PC-9 (cell line): ENCODE data around the gene SPEN. TPM values are rescaled to one million over a fixed set of nuclear protein-coding genes. Genes with fewer than 3 reads are reported as not detected.

Experiments used
- BruUV-seq: library from RNA; stranded (reverse); fragments of 400-500 nt; replicated peaks from 2 replicates; lab custom pipeline; 2021; lab: Mats Ljungman, UMichigan
- CTCF ChIA-PET: fragments of 300-600 bp; sonication (Branson Sonifier 250); formaldehyde crosslinking; loops from one replicate; lab custom pipeline; 2022; ENCODE audit warnings: antibody characterized with exemption; lab: Charles Lee
- POLR2A ChIA-PET: fragments of 300-600 bp; sonication (Branson Sonifier 250); formaldehyde crosslinking; loops from one replicate; lab custom pipeline; 2022; ENCODE audit warnings: antibody characterized with exemption; ENCODE audit not compliant: unreplicated experiment; lab: Charles Lee
- DNase-seq, 2 experiments: peaks; one replicate each; pipeline versions ENCODE4 v3.0.0 to v3.0.0-alpha.2; 2015 to 2022; ENCODE audit warnings: mixed read lengths in 1 of 2
- H2AFZ ChIP-seq: fragments of 200-600 bp; sonication (generic); 2 replicates; pipeline ENCODE4 v1.8.1; 2017; ENCODE audit warnings: antibody characterized with exemption
- H3F3A ChIP-seq: fragments of 200-600 bp; sonication (generic); 2 replicates; pipeline ENCODE4 v1.8.1; 2017; ENCODE audit warnings: antibody characterized with exemption, mild to moderate bottlenecking, low read depth; ENCODE audit not compliant: insufficient read depth
- H3K27ac ChIP-seq: fragments of 200-600 bp; sonication (generic); 2 replicates; pipeline ENCODE4 v1.6.1; 2016; ENCODE audit warnings: mixed run types
- H3K27me3 ChIP-seq: fragments of 200-600 bp; sonication (generic); 2 replicates; pipeline ENCODE4 v1.6.1; 2016; ENCODE audit warnings: low read depth, mixed run types; ENCODE audit not compliant: insufficient read depth
- H3K36me3 ChIP-seq: fragments of 200-600 bp; sonication (generic); 2 replicates; pipeline ENCODE4 v1.6.1; 2016; ENCODE audit warnings: low read depth, mixed run types
- H3K4me1 ChIP-seq: fragments of 200-600 bp; sonication (generic); replicated peaks from 2 replicates; pipeline ENCODE4 v1.6.1; 2016; ENCODE audit warnings: mixed run types; ENCODE audit not compliant: insufficient read depth
- H3K4me2 ChIP-seq: fragments of 200-600 bp; sonication (generic); 2 replicates; pipeline ENCODE4 v1.6.1; 2017; ENCODE audit warnings: mixed run types
- H3K4me3 ChIP-seq: fragments of 200-600 bp; sonication (generic); 2 replicates; pipeline ENCODE4 v1.6.1; 2016; ENCODE audit warnings: mixed run types
- H3K79me2 ChIP-seq: fragments of 200-600 bp; sonication (generic); 2 replicates; pipeline ENCODE4 v1.6.1; 2017; ENCODE audit warnings: low read depth, mixed run types
- H3K9me2 ChIP-seq: fragments of 200-600 bp; sonication (generic); 2 replicates; pipeline ENCODE4 v1.8.1; 2017; ENCODE audit warnings: mild to moderate bottlenecking; ENCODE audit not compliant: insufficient read depth
- H3K9me3 ChIP-seq: fragments of 200-600 bp; sonication (generic); 2 replicates; pipeline ENCODE4 v1.8.1; 2016; ENCODE audit warnings: low read depth; ENCODE audit not compliant: insufficient read depth
- H4K20me1 ChIP-seq: fragments of 200-600 bp; sonication (generic); 2 replicates; pipeline ENCODE4 v1.8.1; 2017; ENCODE audit not compliant: insufficient read depth
- EZH2 ChIP-seq: fragments of 200-600 bp; sonication (generic); IDR thresholded peaks from 2 replicates; pipeline ENCODE4 v1.8.0; 2017; ENCODE audit warnings: antibody characterized with exemption, low read depth
- intact Hi-C: fragments of 100-400 bp; cut with micrococcal nuclease; formaldehyde crosslinking; loops from one replicate; pipeline ENCODE4 v1.10.0; 2022; ENCODE audit not compliant: unreplicated experiment
- total RNA-seq: library from RNA; stranded (reverse); gene quantifications from 2 replicates; pipeline ENCODE4 v1.2.3, GENCODE V29; 2021
- TF ChIP-seq, protein P1 (sequence below): fragments of 200-600 bp; sonication (generic); conservative IDR thresholded peaks from 2 replicates; pipeline ENCODE4 v1.6.1; 2017; ENCODE audit warnings: mixed run types, antibody characterized with exemption, mild to moderate bottlenecking, moderate library complexity

SPEN gene
- total RNA-seq, 1 experiment from 2014 or later: 46.8 TPM

DNA sequence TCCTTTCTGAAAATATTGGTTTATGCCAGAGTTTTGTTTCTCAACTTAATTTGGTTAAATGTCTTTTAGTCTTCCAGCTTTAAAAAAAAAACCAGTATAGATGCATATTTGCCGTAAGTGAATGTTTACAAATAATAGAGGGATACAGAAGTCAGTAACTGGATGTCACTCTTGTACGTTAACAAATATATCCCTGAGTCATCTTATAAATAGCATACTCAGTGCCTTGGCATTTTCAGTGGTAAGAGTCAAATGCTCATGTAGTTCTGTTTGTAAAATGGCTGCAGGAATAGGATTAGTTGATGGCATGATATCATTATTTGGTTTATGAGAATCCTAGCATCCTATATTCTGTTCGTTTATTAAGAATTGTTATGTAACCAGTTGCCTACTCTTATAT is 55.4 kb downstream of the SPEN start:
- H3K4me2 ChIP-seq: no peak overlapping the region

DNA sequence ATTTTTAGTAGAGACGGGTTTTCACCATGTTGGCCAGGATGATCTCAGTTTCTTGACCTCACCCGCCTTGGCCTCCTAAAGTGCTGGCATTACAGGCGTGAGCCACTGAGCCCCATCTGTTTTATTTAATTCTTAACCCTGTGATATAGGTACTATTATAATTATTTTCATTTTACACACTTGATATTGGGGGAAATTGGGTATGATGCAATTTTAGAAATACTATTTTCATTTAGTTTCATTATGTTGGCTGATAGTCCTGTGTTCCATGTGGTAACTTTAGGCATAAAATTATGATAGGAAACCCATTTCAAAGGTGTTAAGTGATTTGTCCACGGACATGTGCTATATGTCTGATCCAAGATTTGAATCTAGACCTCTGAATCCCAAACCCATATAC is 61.1 kb downstream of the SPEN start:
- Histone ChIP-seq H3K9me3 (no peaks in the 10 kb centered on the region), H3K36me3 (peaks cover 14% of the 10 kb centered on the region), H3F3A (peaks cover 26% of the 10 kb centered on the region; the same call in 1 of the 2 replicates), H3K9me2 (no peaks in the 10 kb centered on the region), H3K27me3 (no peaks in the 10 kb centered on the region), H4K20me1 (peaks cover 3% of the 10 kb centered on the region; the same call in 1 of the 2 replicates), H3K4me1 (peaks cover 12% of the 10 kb centered on the region), H3K4me3 (no peak overlapping the region), H2AFZ (no peak overlapping the region), H3K27ac (no peak overlapping the region), H3K4me2 (no peak overlapping the region), H3K79me2 (peaks cover 80% of the 10 kb centered on the region)
- POLR2A ChIA-PET: no interaction called here
- CTCF ChIA-PET: no interaction called here
- intact Hi-C loops: no loop called here
- no peak for TF ChIP-seq EZH2
- TF ChIP-seq, protein P1, sequence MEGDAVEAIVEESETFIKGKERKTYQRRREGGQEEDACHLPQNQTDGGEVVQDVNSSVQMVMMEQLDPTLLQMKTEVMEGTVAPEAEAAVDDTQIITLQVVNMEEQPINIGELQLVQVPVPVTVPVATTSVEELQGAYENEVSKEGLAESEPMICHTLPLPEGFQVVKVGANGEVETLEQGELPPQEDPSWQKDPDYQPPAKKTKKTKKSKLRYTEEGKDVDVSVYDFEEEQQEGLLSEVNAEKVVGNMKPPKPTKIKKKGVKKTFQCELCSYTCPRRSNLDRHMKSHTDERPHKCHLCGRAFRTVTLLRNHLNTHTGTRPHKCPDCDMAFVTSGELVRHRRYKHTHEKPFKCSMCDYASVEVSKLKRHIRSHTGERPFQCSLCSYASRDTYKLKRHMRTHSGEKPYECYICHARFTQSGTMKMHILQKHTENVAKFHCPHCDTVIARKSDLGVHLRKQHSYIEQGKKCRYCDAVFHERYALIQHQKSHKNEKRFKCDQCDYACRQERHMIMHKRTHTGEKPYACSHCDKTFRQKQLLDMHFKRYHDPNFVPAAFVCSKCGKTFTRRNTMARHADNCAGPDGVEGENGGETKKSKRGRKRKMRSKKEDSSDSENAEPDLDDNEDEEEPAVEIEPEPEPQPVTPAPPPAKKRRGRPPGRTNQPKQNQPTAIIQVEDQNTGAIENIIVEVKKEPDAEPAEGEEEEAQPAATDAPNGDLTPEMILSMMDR: no peak
- DNase-seq: no peak
- BruUV-seq: no TSS peak

More for the DNA sequence above, 55.4 kb downstream of the SPEN start:
- H3K4me3 ChIP-seq: no peak overlapping the region
- no TSS peak for BruUV-seq
- H3K9me3 ChIP-seq: no peaks in the 10 kb centered on the region
- no peaks in the 10 kb centered on the region for H3K27me3 ChIP-seq
- H3K9me2 ChIP-seq: no peaks in the 10 kb centered on the region
- TF ChIP-seq, protein P1: no peak
- no peak for TF ChIP-seq EZH2
- DNase-seq: no peak
- H3K79me2 ChIP-seq: peaks cover 97% of the 10 kb centered on the region
- no peaks in the 10 kb centered on the region for H3F3A ChIP-seq
- POLR2A ChIA-PET: interaction anchor here (0.5 kb wide), 1 partner anchor 96 kb away, joined by 8 read pairs; the partner anchor contains the start of gene UQCRHL
- peaks cover 9% of the 10 kb centered on the region; the same call in 1 of the 2 replicates for H4K20me1 ChIP-seq
- CTCF ChIA-PET: no interaction called here
- no peaks in the 10 kb centered on the region for H3K36me3 ChIP-seq
- H2AFZ ChIP-seq: no peak overlapping the region
- intact Hi-C loops: no loop called here
- H3K4me1 ChIP-seq: no peaks in the 10 kb centered on the region
- no peak overlapping the region for H3K27ac ChIP-seq

DNA sequence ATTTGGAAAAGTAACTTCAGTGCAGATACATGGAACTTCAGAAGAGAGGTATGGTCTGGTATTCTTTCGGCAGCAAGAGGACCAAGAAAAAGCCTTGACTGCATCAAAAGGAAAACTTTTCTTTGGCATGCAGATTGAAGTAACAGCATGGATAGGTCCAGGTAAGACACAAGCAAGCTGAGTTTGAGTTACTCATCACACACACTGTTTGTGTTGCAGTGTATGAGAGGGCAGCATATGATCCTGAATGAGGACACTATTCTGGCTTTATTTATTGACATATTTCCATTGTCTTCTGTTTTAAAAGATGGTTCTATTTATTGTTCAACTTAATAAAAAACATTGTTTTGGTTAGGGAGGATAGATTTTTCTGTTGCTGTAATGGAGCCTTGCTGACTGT is 63.6 kb downstream of the SPEN start:
- intact Hi-C loops: no loop called here
- TF ChIP-seq, protein P1: no peak
- TF ChIP-seq EZH2: no peak
- no peak overlapping the region for H3K4me2 ChIP-seq
- H3K27me3 ChIP-seq: no peaks in the 10 kb centered on the region
- H3K36me3 ChIP-seq: peaks cover 23% of the 10 kb centered on the region
- no peak for DNase-seq
- CTCF ChIA-PET: interaction anchor here (0.6 to 0.9 kb wide), 2 partner anchors 12 to 21 kb away, joined by 7 to 9 read pairs; no protein-coding TSS in a partner anchor
- H3F3A ChIP-seq: peaks cover 26% of the 10 kb centered on the region; the same call in 1 of the 2 replicates
- peaks cover 81% of the 10 kb centered on the region for H3K79me2 ChIP-seq
- H3K9me2 ChIP-seq: no peaks in the 10 kb centered on the region
- peaks cover 3% of the 10 kb centered on the region; the same call in 1 of the 2 replicates for H4K20me1 ChIP-seq
- no peak overlapping the region for H3K27ac ChIP-seq
- peaks cover 12% of the 10 kb centered on the region for H3K4me1 ChIP-seq
- POLR2A ChIA-PET: interaction anchor here (0.7 kb wide), 1 partner anchor 44 kb away, joined by 4 read pairs; no protein-coding TSS in a partner anchor
- no peak overlapping the region for H3K4me3 ChIP-seq
- H3K9me3 ChIP-seq: no peaks in the 10 kb centered on the region
- BruUV-seq: no TSS peak
- no peak overlapping the region for H2AFZ ChIP-seq
